ENCODE results near the gene PTGDR.

The PTGDR gene

GRCh38 chr14:52241087-52241793 is 26.3 kb upstream of the PTGDR start:
- H3K9me3 ChIP-seq (ENCODE audit: insufficient read depth, low read length, severe bottlenecking): no peaks in the 10 kb centered on the region
- H3K4me1 ChIP-seq (ENCODE audit: insufficient read depth, low read length): peaks cover 15% of the 10 kb centered on the region
- no peak overlapping the region for H2AFZ ChIP-seq (ENCODE audit: low read depth, low read length)
- no peak overlapping the region for H3K4me3 ChIP-seq (ENCODE audit: low read depth in 1 of 2, low read length in 2 of 2)
- no peaks in the 10 kb centered on the region for H3K27me3 ChIP-seq (ENCODE audit: insufficient read depth, low read length, poor library complexity)
- H4K20me1 ChIP-seq (ENCODE audit: insufficient read depth, low read length): no peaks in the 10 kb centered on the region
- no peak overlapping the region for H3K9ac ChIP-seq (ENCODE audit: low read depth, low read length)
- no peak overlapping the region for H3K4me2 ChIP-seq (ENCODE audit: insufficient read depth, low read length)
- no peak overlapping the region for H3K27ac ChIP-seq (ENCODE audit: low read length)
- ATAC-seq (ENCODE audit: insufficient read depth, low read depth) (no peak), DNase-seq (no peak)
- no peaks in the 10 kb centered on the region for H3K79me2 ChIP-seq (ENCODE audit: insufficient read depth, low read length)
- H3K36me3 ChIP-seq (ENCODE audit: insufficient read depth, low read length): no peaks in the 10 kb centered on the region
- TF ChIP-seq EZH2 (IDR thresholded peaks at IDR 0.05; ENCODE audit: borderline replicate concordance, low read depth, low read length, severe bottlenecking): no peak
- no peak for TF ChIP-seq CTCF (IDR thresholded peaks at IDR 0.05; ENCODE audit: borderline replicate concordance, extremely low read depth, low read length, poor library complexity, severe bottlenecking)

GRCh38 chr14:52244328-52244727 is 23.2 kb upstream of the PTGDR start:
- Histone ChIP-seq H3K9ac (ENCODE audit: low read depth, low read length) (no peak overlapping the region), H4K20me1 (ENCODE audit: insufficient read depth, low read length) (no peaks in the 10 kb centered on the region), H3K4me3 (ENCODE audit: low read depth in 1 of 2, low read length in 2 of 2) (no peak overlapping the region), H3K9me3 (ENCODE audit: insufficient read depth, low read length, severe bottlenecking) (no peaks in the 10 kb centered on the region), H3K4me2 (ENCODE audit: insufficient read depth, low read length) (no peak overlapping the region), H3K4me1 (ENCODE audit: insufficient read depth, low read length) (peaks cover 29% of the 10 kb centered on the region), H3K36me3 (ENCODE audit: insufficient read depth, low read length) (no peaks in the 10 kb centered on the region), H3K79me2 (ENCODE audit: insufficient read depth, low read length) (no peaks in the 10 kb centered on the region), H3K27ac (ENCODE audit: low read length) (no peak overlapping the region), H2AFZ (ENCODE audit: low read depth, low read length) (no peak overlapping the region), H3K27me3 (ENCODE audit: insufficient read depth, low read length, poor library complexity) (no peaks in the 10 kb centered on the region)
- TF ChIP-seq CTCF (IDR thresholded peaks at IDR 0.05; ENCODE audit: borderline replicate concordance, extremely low read depth, low read length, poor library complexity, severe bottlenecking) (no peak), EZH2 (IDR thresholded peaks at IDR 0.05; ENCODE audit: borderline replicate concordance, low read depth, low read length, severe bottlenecking) (no peak)
- DNase-seq: no peak
- no peak for ATAC-seq (ENCODE audit: insufficient read depth, low read depth)

- H4K20me1 ChIP-seq (ENCODE audit: insufficient read depth, low read length): no peaks in the 10 kb centered on the region
- no peak overlapping the region for H3K4me2 ChIP-seq (ENCODE audit: insufficient read depth, low read length)
- H2AFZ ChIP-seq (ENCODE audit: low read depth, low read length): no peak overlapping the region
- no peaks in the 10 kb centered on the region for H3K79me2 ChIP-seq (ENCODE audit: insufficient read depth, low read length)
- no peak for ATAC-seq (ENCODE audit: insufficient read depth, low read depth)
- H3K4me3 ChIP-seq (ENCODE audit: low read depth in 1 of 2, low read length in 2 of 2): no peak overlapping the region
- H3K27me3 ChIP-seq (ENCODE audit: insufficient read depth, low read length, poor library complexity): no peaks in the 10 kb centered on the region
- no peaks in the 10 kb centered on the region for H3K9me3 ChIP-seq (ENCODE audit: insufficient read depth, low read length, severe bottlenecking)
- H3K9ac ChIP-seq (ENCODE audit: low read depth, low read length): no peak overlapping the region
- no peak for DNase-seq
- TF ChIP-seq EZH2 (IDR thresholded peaks at IDR 0.05; ENCODE audit: borderline replicate concordance, low read depth, low read length, severe bottlenecking) (no peak), CTCF (IDR thresholded peaks at IDR 0.05; ENCODE audit: borderline replicate concordance, extremely low read depth, low read length, poor library complexity, severe bottlenecking) (no peak)
- no peak overlapping the region for H3K27ac ChIP-seq (ENCODE audit: low read length)
- H3K4me1 ChIP-seq (ENCODE audit: insufficient read depth, low read length): peaks cover 25% of the 10 kb centered on the region
- no peaks in the 10 kb centered on the region for H3K36me3 ChIP-seq (ENCODE audit: insufficient read depth, low read length)
Measured at GRCh38 chr14:52244997-52245396, 22.5 kb upstream of the PTGDR start.
